NCI-H345 treated with DMSO at 0.1 percent for 48 hours (cell line): ENCODE data around the gene PITPNM2.
"Not testable (repeated sequence)": the region's sequence is repeated elsewhere in the genome, so short reads cannot be mapped to it uniquely, and the experiment has no call there.

Experiments used
- DNase-seq: peaks from one replicate; lab custom pipeline; 2025; ENCODE audit not compliant: unreplicated experiment; lab: John Stamatoyannopoulos, UW

PITPNM2 gene

GRCh38 chr12:123121670-123122069 lies 29.2 kb downstream of the PITPNM2 start:
- no peak for DNase-seq

- peak; percentile 86 for DNase-seq
Observed at GRCh38 chr12:123120452-123121166, 30.3 kb downstream of the PITPNM2 start.

- no peak for DNase-seq
Observed at GRCh38 chr12:123119808-123120207, 31.1 kb downstream of the PITPNM2 start.

GRCh38 chr12:123118497-123118896 lies 32.4 kb downstream of the PITPNM2 start:
- no peak for DNase-seq

GRCh38 chr12:123115409-123116121 lies 35.3 kb downstream of the PITPNM2 start:
- DNase-seq, result no peak

- DNase-seq, result no peak
Observed at GRCh38 chr12:123114304-123115083, 36.4 kb downstream of the PITPNM2 start.

- no peak for DNase-seq
Observed at GRCh38 chr12:123113026-123113425, 37.9 kb downstream of the PITPNM2 start.

GRCh38 chr12:123111498-123112165 lies 39.3 kb downstream of the PITPNM2 start:
- DNase-seq, result no peak

- DNase-seq, result no peak
Observed at GRCh38 chr12:123109319-123109772, 41.5 kb downstream of the PITPNM2 start.

GRCh38 chr12:123108682-123109066 lies 42.2 kb downstream of the PITPNM2 start:
- DNase-seq, result no peak

- DNase-seq, result no peak
Observed at GRCh38 chr12:123107926-123108681, 42.8 kb downstream of the PITPNM2 start.

- DNase-seq, result no peak
Observed at GRCh38 chr12:123106640-123107359, 44.1 kb downstream of the PITPNM2 start.

GRCh38 chr12:123105211-123105826 lies 45.6 kb downstream of the PITPNM2 start:
- peak; percentile 88 for DNase-seq

GRCh38 chr12:123104809-123105208 lies 46.1 kb downstream of the PITPNM2 start:
- no peak for DNase-seq

GRCh38 chr12:123104094-123104493 lies 46.8 kb downstream of the PITPNM2 start:
- DNase-seq, result not testable (repeated sequence)

GRCh38 chr12:123102781-123103503 lies 47.9 kb downstream of the PITPNM2 start:
- DNase-seq, result no peak

- DNase-seq, result no peak
Observed at GRCh38 chr12:123102366-123102765, 48.5 kb downstream of the PITPNM2 start.

GRCh38 chr12:123101526-123101925 lies 49.4 kb downstream of the PITPNM2 start:
- DNase-seq, result no peak
